GM12878 (cell line): ENCODE measurements around the gene GRM1. TPM values are rescaled to one million over a fixed set of nuclear protein-coding genes. Genes with fewer than 3 reads are reported as not detected.

Source experiments
- ATF7 ChIP-seq: fragments of 450-650 bp; IDR thresholded peaks from 2 replicates; pipeline ENCODE4 v1.6.1; 2016; ENCODE audit warnings: low read depth, mild to moderate bottlenecking
- CHD4 ChIP-seq: fragments of 200-600 bp; sonication (generic); IDR thresholded peaks from 2 replicates; pipeline ENCODE4 v1.6.1; 2016; ENCODE audit warnings: mild to moderate bottlenecking
- CTCF ChIP-seq, 3 experiments: IDR thresholded peaks in 2 of 3; conservative IDR thresholded peaks in 1 of 3; 2 replicates each; pipeline ENCODE4 v1.5.1; 2011; ENCODE audit warnings: low read depth in 3 of 3, low read length in 3 of 3, mild to moderate bottlenecking in 3 of 3, control low read depth in 2 of 3, moderate library complexity in 2 of 3, inconsistent platforms in 1 of 3, mixed read lengths in 1 of 3; ENCODE audit not compliant: control insufficient read depth in 2 of 3, insufficient read depth in 1 of 3; ENCODE audit errors: extremely low read depth in 1 of 3
- E4F1 ChIP-seq: fragments of 450-650 bp; IDR thresholded peaks from 2 replicates; pipeline ENCODE4 v1.6.1; 2018; ENCODE audit warnings: borderline replicate concordance, mild to moderate bottlenecking; ENCODE audit not compliant: partially characterized antibody
- ELK1 ChIP-seq: IDR thresholded peaks from 2 replicates; pipeline ENCODE4 v1.6.1; 2012; ENCODE audit warnings: low read depth, low read length, improper control_type of control experiment
- MLLT1 ChIP-seq: fragments of 450-650 bp; IDR thresholded peaks from 2 replicates; pipeline ENCODE4 v1.6.1; 2016; ENCODE audit warnings: mild to moderate bottlenecking
- PRDM15 ChIP-seq: fragments of 450-650 bp; formaldehyde crosslinking; IDR thresholded peaks from 2 replicates; pipeline ENCODE4 v1.4.0; 2020; ENCODE audit warnings: mild to moderate bottlenecking, moderate library complexity
- TBL1XR1 ChIP-seq: IDR thresholded peaks from 2 replicates; pipeline ENCODE4 v1.6.1; 2012; ENCODE audit warnings: low read depth, low read length, improper control_type of control experiment
- polyA plus RNA-seq, 11 experiments: library from polyadenylated mRNA; depleted of rRNA in 4 of 11; unstranded in 6 of 11; stranded (reverse) in 5 of 11; fragments of >200 nt; fragmentation: Nextera tagmentation in 4 of 11; fragmentation: Illumina TruSeq in 1 of 11; extraction: Ambion mirVana in 4 of 11; extraction: Trizol in 1 of 11; gene quantifications; 1 replicate in 1 of 11; 2 replicates in 10 of 11; pipeline versions ENCODE4 v1.2.1 to v1.2.3, GENCODE V29; 2011 to 2016; ENCODE audit warnings: inconsistent platforms in 2 of 11, missing spikeins in 2 of 11, low read depth in 1 of 11
- total RNA-seq, 4 experiments: library from RNA; depleted of rRNA in 3 of 4; stranded (reverse); fragments of >200 nt in 3 of 4; fragmentation: Illumina TruSeq in 1 of 4; extraction: Trizol in 1 of 4; gene quantifications; 2 replicates each; pipeline versions ENCODE4 v1.2.1 to v1.2.3, GENCODE V29; 2013 to 2021

The GRM1 gene
- total and polyA plus RNA-seq, 10 of the 15 experiments (the other 5 are each of a cell fraction or from before 2014, with no cell fraction given), result 0.04 TPM; not detected in 9

GRCh38 chr6:146161664-146162063, 132.8 kb downstream of the GRM1 start (continued):
- TF ChIP-seq PRDM15 (CRISPR knock-in tag) (no peak), MLLT1 (no peak), CTCF (IDR thresholded peaks at IDR 0.05 in 2 of 3, conservative IDR thresholded peaks at IDR 0.05 in 1 of 3; ENCODE audit: control insufficient read depth in 2 of 3, extremely low read depth in 1 of 3, insufficient read depth in 1 of 3, low read depth in 3 of 3, low read length in 3 of 3) (no peak), TBL1XR1 (no peak), E4F1 (no peak), CHD4 (no peak), ATF7 (no peak), ELK1 (no peak)
